HL-60/S4 treated with retinoic acid at 250 ng/mL for 4 days and 3 days (cell line): ENCODE data around the gene SRPK1.

Experiments
- in situ Hi-C: fragments of 300-500 bp; cut with MboI; formaldehyde crosslinking; loops from 2 replicates; pipeline ENCODE4 v1.7.0; 2022; ENCODE audit warnings: low sequenced_read_pairs

SRPK1 gene

DNA sequence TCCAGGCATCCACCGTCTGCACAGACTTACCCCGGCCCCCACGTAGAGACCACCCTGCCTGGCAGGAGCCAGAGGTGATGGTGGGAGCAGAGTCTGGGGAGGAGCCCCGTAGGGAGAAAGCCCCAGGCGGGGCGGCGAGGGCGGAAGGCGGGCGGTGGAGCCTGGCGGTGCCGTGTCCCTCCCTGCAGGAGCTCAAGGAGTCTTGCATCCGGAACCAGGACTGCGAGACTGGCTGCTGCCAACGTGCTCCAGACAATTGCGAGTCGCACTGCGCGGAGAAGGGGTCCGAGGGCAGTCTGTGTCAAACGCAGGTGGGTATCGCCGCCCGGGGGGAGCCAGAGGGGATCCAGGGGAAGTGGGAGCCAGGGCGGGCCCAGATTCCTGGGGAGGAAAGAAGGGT is 134.1 kb downstream of the SRPK1 start:
- in situ Hi-C loops = no loop called here

DNA sequence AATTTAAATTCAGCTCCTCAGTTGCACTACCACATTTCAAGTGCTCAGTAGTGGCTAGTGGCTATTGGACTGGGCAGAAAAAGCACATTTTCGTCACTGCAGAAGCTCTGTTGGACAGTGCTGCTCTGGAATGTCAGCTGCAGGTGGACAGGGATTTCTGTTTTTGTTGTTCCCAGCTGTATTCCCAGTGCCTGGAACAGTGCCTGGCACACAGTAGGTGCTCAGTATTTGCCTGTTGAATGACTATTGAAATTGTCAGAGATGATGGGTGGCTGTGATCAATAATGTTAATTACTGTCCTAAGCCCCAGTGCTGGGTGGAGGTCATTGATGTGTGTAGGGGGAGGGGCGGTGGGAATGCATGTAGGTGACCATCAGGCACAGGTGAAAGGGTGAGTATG is 134.6 kb downstream of the SRPK1 start:
- in situ Hi-C loops = no loop called here

DNA sequence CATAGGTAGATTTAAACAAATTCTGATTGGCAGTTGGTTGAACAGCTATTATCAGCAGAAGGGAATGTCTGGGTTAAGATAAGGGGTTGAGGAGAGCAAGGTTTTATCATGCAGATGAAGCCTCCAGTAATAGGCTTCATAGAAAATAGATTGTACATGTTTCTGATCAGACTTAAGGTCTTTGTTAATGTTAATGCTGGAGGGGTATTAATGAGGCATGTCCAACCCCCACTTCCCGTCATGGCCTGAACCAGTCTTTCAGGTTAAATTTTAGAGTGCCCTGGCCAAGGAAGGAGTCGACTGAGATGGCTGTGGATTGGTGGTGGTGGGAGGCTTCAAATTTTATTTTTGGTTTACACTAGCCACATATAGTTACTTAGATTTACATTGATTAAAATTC is 136.7 kb downstream of the SRPK1 start:
- in situ Hi-C loops = no loop called here
